IMR-90 (cell line): Measurements from ENCODE around the gene PIRT. TPM values are rescaled to one million over a fixed set of nuclear protein-coding genes. Genes with fewer than 3 reads are reported as not detected.

Source experiments
- ATAC-seq: fragments of 200-7000 bp; cut with Tn5 transposase; 2 replicates; pipeline ENCODE4 v1.9.1; 2020; ENCODE audit warnings: low read depth, mild to moderate bottlenecking, moderate library complexity
- BruUV-seq: library from RNA; stranded (reverse); fragments of 400-500 nt; replicated peaks from 2 replicates; lab custom pipeline; 2021; lab: Mats Ljungman, UMichigan
- CTCF ChIA-PET: fragments of 300-600 bp; formaldehyde crosslinking; extraction: SDS; loops from one replicate; lab custom pipeline; 2021; ENCODE audit warnings: antibody characterized with exemption; lab: Yijun Ruan, JAX
- POLR2A ChIA-PET: fragments of 300-600 bp; sonication (Branson Sonifier 250); formaldehyde crosslinking; loops from one replicate; lab custom pipeline; 2022; ENCODE audit warnings: antibody characterized with exemption; ENCODE audit not compliant: unreplicated experiment; lab: Charles Lee
- DNase-seq: peaks from one replicate; pipeline ENCODE4 v3.0.0; 2013
- H2AFZ ChIP-seq: replicated peaks from 2 replicates; pipeline ENCODE3; 2013; ENCODE audit warnings: low read length, mild to moderate bottlenecking; ENCODE audit not compliant: poor library complexity
- H2AK5ac ChIP-seq: 2 replicates; pipeline ENCODE4 v1.6.1; 2013; ENCODE audit warnings: low read depth, low read length, inconsistent platforms
- H2AK9ac ChIP-seq: replicated peaks from 2 replicates; pipeline ENCODE3; 2013; ENCODE audit warnings: mild to moderate bottlenecking, low read depth, low read length, moderate library complexity; ENCODE audit not compliant: poor library complexity
- H2BK120ac ChIP-seq: 2 replicates; pipeline ENCODE4 v1.6.1; 2013; ENCODE audit warnings: low read depth, low read length, inconsistent platforms
- H2BK15ac ChIP-seq: 3 replicates; pipeline ENCODE4 v1.6.1; 2013; ENCODE audit warnings: low read depth, low read length, inconsistent platforms
- H2BK20ac ChIP-seq: 2 replicates; pipeline ENCODE4 v1.6.1; 2013; ENCODE audit warnings: low read depth, mild to moderate bottlenecking, inconsistent platforms, low read length, moderate library complexity
- H2BK5ac ChIP-seq: 2 replicates; pipeline ENCODE4 v1.6.1; 2013; ENCODE audit warnings: mild to moderate bottlenecking, low read depth, low read length, inconsistent platforms; ENCODE audit not compliant: poor library complexity, severe bottlenecking
- H3K14ac ChIP-seq: replicated peaks from 2 replicates; pipeline ENCODE4 v1.6.1; 2013; ENCODE audit warnings: low read depth, low read length, inconsistent platforms
- H3K18ac ChIP-seq: 2 replicates; pipeline ENCODE4 v1.6.1; 2013; ENCODE audit warnings: low read depth, low read length, control low read depth
- H3K23ac ChIP-seq: 2 replicates; pipeline ENCODE4 v1.6.1; 2013; ENCODE audit warnings: low read depth, low read length, inconsistent platforms
- H3K27ac ChIP-seq: 2 replicates; pipeline ENCODE4 v1.5.1; 2013; ENCODE audit warnings: mild to moderate bottlenecking, control low read depth, low read length; ENCODE audit not compliant: insufficient read depth
- H3K27me3 ChIP-seq: 2 replicates; pipeline ENCODE4 v1.6.1; 2013; ENCODE audit warnings: low read length; ENCODE audit not compliant: control insufficient read depth, insufficient read depth
- H3K36me3 ChIP-seq: 2 replicates; pipeline ENCODE4 v1.6.1; 2013; ENCODE audit warnings: low read length, mixed read lengths; ENCODE audit not compliant: control insufficient read depth, insufficient read depth
- H3K4ac ChIP-seq: 2 replicates; pipeline ENCODE4 v1.6.1; 2013; ENCODE audit warnings: low read depth, low read length, inconsistent platforms
- H3K4me1 ChIP-seq: 2 replicates; pipeline ENCODE4 v1.6.1; 2013; ENCODE audit warnings: low read length, mixed read lengths; ENCODE audit not compliant: control insufficient read depth, insufficient read depth
- H3K4me2 ChIP-seq: 2 replicates; pipeline ENCODE4 v1.6.1; 2013; ENCODE audit warnings: low read depth, mild to moderate bottlenecking, control low read depth, low read length, moderate library complexity
- H3K4me3 ChIP-seq: 2 replicates; pipeline ENCODE4 v1.5.1; 2013; ENCODE audit warnings: low read depth, mild to moderate bottlenecking, control low read depth, low read length, moderate library complexity; ENCODE audit not compliant: insufficient read depth
- H3K56ac ChIP-seq: 2 replicates; pipeline ENCODE4 v1.6.1; 2013; ENCODE audit warnings: low read length, inconsistent platforms; ENCODE audit not compliant: insufficient read depth; ENCODE audit errors: extremely low read depth
- H3K79me1 ChIP-seq, 2 experiments: 2 replicates each; pipeline ENCODE4 v1.6.1; 2013; ENCODE audit warnings: low read length in 2 of 2, inconsistent platforms in 1 of 2, low read depth in 1 of 2
- H3K9ac ChIP-seq: 2 replicates; pipeline ENCODE4 v1.6.1; 2013; ENCODE audit warnings: low read depth, low read length, control low read depth
- H3K9me1 ChIP-seq: 2 replicates; pipeline ENCODE4 v1.6.1; 2013; ENCODE audit warnings: low read length, inconsistent platforms; ENCODE audit not compliant: insufficient read depth
- H3K9me3 ChIP-seq: 2 replicates; pipeline ENCODE4 v1.6.1; 2013; ENCODE audit warnings: low read length; ENCODE audit not compliant: control insufficient read depth, insufficient read depth
- H4K20me1 ChIP-seq: 2 replicates; pipeline ENCODE4 v1.6.1; 2013; ENCODE audit warnings: low read length, inconsistent platforms; ENCODE audit not compliant: insufficient read depth
- H4K5ac ChIP-seq: 2 replicates; pipeline ENCODE4 v1.6.1; 2013; ENCODE audit warnings: mild to moderate bottlenecking, low read depth, low read length, control low read depth
- H4K8ac ChIP-seq, 2 experiments: 2 replicates each; pipeline ENCODE4 v1.6.1; 2013; ENCODE audit warnings: low read depth in 2 of 2, low read length in 2 of 2, control low read depth in 1 of 2, inconsistent platforms in 1 of 2
- H4K91ac ChIP-seq: 2 replicates; pipeline ENCODE4 v1.6.1; 2013; ENCODE audit warnings: low read depth, low read length, inconsistent platforms; ENCODE audit not compliant: insufficient read depth
- BHLHE40 ChIP-seq: fragments of 150-350 bp; IDR thresholded peaks from 2 replicates; pipeline ENCODE4 v1.6.1; 2016; ENCODE audit warnings: mild to moderate bottlenecking, low read depth, low read length
- CEBPB ChIP-seq: IDR thresholded peaks from 2 replicates; pipeline ENCODE4 v1.6.1; 2012; ENCODE audit warnings: low read depth, low read length, improper control_type of control experiment
- CHD1 ChIP-seq: IDR thresholded peaks from 2 replicates; pipeline ENCODE4 v1.6.1; 2012; ENCODE audit warnings: low read depth, low read length, improper control_type of control experiment
- FOS ChIP-seq: fragments of 150-350 bp; IDR thresholded peaks from 2 replicates; pipeline ENCODE4 v1.6.1; 2016; ENCODE audit warnings: low read depth, low read length
- MAFK ChIP-seq: IDR thresholded peaks from 2 replicates; pipeline ENCODE4 v1.6.1; 2012; ENCODE audit warnings: low read depth, low read length, improper control_type of control experiment
- MAZ ChIP-seq: IDR thresholded peaks from 2 replicates; pipeline ENCODE4 v1.6.1; 2012; ENCODE audit warnings: low read depth, mild to moderate bottlenecking, low read length, improper control_type of control experiment, moderate library complexity, borderline replicate concordance
- MXI1 ChIP-seq: IDR thresholded peaks from 2 replicates; pipeline ENCODE4 v1.6.1; 2012; ENCODE audit warnings: low read depth, mild to moderate bottlenecking, low read length, moderate library complexity, borderline replicate concordance
- NFE2L2 ChIP-seq: fragments of 150-350 bp; IDR thresholded peaks from 2 replicates; pipeline ENCODE4 v1.6.1; 2016; ENCODE audit warnings: low read depth, mild to moderate bottlenecking, low read length
- POLR2A ChIP-seq: IDR thresholded peaks from 2 replicates; pipeline ENCODE4 v1.6.1; 2012; ENCODE audit warnings: mild to moderate bottlenecking, low read depth, low read length
- RAD21 ChIP-seq: IDR thresholded peaks from 2 replicates; pipeline ENCODE4 v1.6.1; 2012; ENCODE audit warnings: low read length, improper control_type of control experiment
- RCOR1 ChIP-seq: IDR thresholded peaks from 2 replicates; pipeline ENCODE4 v1.6.1; 2012; ENCODE audit warnings: mild to moderate bottlenecking, low read length, improper control_type of control experiment; ENCODE audit not compliant: insufficient replicate concordance
- RFX5 ChIP-seq: IDR thresholded peaks from 2 replicates; pipeline ENCODE4 v1.8.0; 2012; ENCODE audit warnings: low read depth, mild to moderate bottlenecking, low read length, moderate library complexity
- SMC3 ChIP-seq: fragments of 150-350 bp; IDR thresholded peaks from 2 replicates; pipeline ENCODE4 v1.6.1; 2016; ENCODE audit warnings: low read depth, mild to moderate bottlenecking, antibody characterized with exemption, low read length, moderate library complexity
- WGBS, 2 experiments: methylation state at CpG; one replicate each; pipeline versions ENCODE4 v1.1.5 to v1.1.7; 2013; ENCODE audit warnings: missing lambda C conversion rate in 2 of 2; ENCODE audit not compliant: insufficient read length in 1 of 2; ENCODE audit errors: extremely low coverage in 2 of 2; 5-methylcytosine and 5-hydroxymethylcytosine counted together
- dilution Hi-C: fragments of 300-500 bp; cut with HindIII; formaldehyde crosslinking; loops from one replicate; pipeline ENCODE4 v1.14.3; 2018; ENCODE audit warnings: low sequenced_read_pairs; ENCODE audit not compliant: unreplicated experiment
- in situ Hi-C: fragments of 300-500 bp; cut with MboI; formaldehyde crosslinking; loops from 3 replicates; pipeline ENCODE4 v1.14.3; 2019; ENCODE audit warnings: low sequenced_read_pairs, inconsistent platforms, mixed read lengths
- intact Hi-C: fragments of 100-400 bp; cut with micrococcal nuclease; formaldehyde crosslinking; loops from 2 replicates; pipeline ENCODE4 v1.10.0; 2022
- polyA plus RNA-seq, 3 experiments: library from polyadenylated mRNA; depleted of rRNA; stranded (reverse); fragments of >200 nt; gene quantifications; 2 replicates each; pipeline ENCODE4 v1.2.3, GENCODE V29; 2012; ENCODE audit warnings: low replicate concordance in 1 of 3
- total RNA-seq: library from RNA; depleted of rRNA; stranded (reverse); fragments of >200 nt; gene quantifications from 2 replicates; pipeline ENCODE4 v1.2.3, GENCODE V29; 2012
- TF ChIP-seq, protein P1 (sequence below): conservative IDR thresholded peaks from 2 replicates; pipeline ENCODE4 v1.5.1; 2012; ENCODE audit warnings: mild to moderate bottlenecking, low read depth, low read length, improper control_type of control experiment
- TF ChIP-seq, protein P2 (sequence below): fragments of 150-350 bp; IDR thresholded peaks from 2 replicates; pipeline ENCODE4 v1.6.1; 2016; ENCODE audit warnings: low read depth, mild to moderate bottlenecking, low read length, moderate library complexity, borderline replicate concordance
- TF ChIP-seq, protein P3 (sequence below): fragments of 150-350 bp; IDR thresholded peaks from 2 replicates; pipeline ENCODE4 v1.6.1; 2017; ENCODE audit warnings: mild to moderate bottlenecking, antibody characterized with exemption, low read length, low read depth

The PIRT gene
- total and polyA plus RNA-seq, 2 of the 4 experiments (the other 2 are of a cell fraction), result not detected

GRCh38 chr17:10789694-10790271, 48.1 kb downstream of the PIRT start:
- dilution Hi-C loops, result no loop called here

More at GRCh38 chr17:10789694-10790271, 48.1 kb downstream of the PIRT start:
- BruUV-seq, result no TSS peak
- no peak overlapping the region for H2AK5ac ChIP-seq
- H2BK15ac ChIP-seq, result no peak overlapping the region
- H3K18ac ChIP-seq, result no peak overlapping the region
- H3K4me1 ChIP-seq, result no peaks in the 10 kb centered on the region
- no peak overlapping the region for H2AK9ac ChIP-seq
- no peak overlapping the region for H2BK20ac ChIP-seq
- no peak overlapping the region for H4K5ac ChIP-seq
- ChIA-PET CTCF (no interaction called here), POLR2A (no interaction called here)
- no peak overlapping the region for H2BK120ac ChIP-seq
- H3K4me2 ChIP-seq, result no peak overlapping the region
- no peak overlapping the region for H3K4me3 ChIP-seq
- in situ Hi-C loops (no loop called here), intact Hi-C loops (no loop called here)
- no peak overlapping the region for H3K27ac ChIP-seq
- TF ChIP-seq RCOR1 (no peak), MAZ (no peak), SMC3 (no peak), CHD1 (no peak), MAFK (no peak), NFE2L2 (no peak), MXI1 (no peak), POLR2A (no peak), FOS (no peak), RFX5 (no peak), BHLHE40 (no peak), RAD21 (no peak), CEBPB (no peak)
- TF ChIP-seq, protein P1, sequence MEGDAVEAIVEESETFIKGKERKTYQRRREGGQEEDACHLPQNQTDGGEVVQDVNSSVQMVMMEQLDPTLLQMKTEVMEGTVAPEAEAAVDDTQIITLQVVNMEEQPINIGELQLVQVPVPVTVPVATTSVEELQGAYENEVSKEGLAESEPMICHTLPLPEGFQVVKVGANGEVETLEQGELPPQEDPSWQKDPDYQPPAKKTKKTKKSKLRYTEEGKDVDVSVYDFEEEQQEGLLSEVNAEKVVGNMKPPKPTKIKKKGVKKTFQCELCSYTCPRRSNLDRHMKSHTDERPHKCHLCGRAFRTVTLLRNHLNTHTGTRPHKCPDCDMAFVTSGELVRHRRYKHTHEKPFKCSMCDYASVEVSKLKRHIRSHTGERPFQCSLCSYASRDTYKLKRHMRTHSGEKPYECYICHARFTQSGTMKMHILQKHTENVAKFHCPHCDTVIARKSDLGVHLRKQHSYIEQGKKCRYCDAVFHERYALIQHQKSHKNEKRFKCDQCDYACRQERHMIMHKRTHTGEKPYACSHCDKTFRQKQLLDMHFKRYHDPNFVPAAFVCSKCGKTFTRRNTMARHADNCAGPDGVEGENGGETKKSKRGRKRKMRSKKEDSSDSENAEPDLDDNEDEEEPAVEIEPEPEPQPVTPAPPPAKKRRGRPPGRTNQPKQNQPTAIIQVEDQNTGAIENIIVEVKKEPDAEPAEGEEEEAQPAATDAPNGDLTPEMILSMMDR, result no peak
- TF ChIP-seq, protein P2, sequence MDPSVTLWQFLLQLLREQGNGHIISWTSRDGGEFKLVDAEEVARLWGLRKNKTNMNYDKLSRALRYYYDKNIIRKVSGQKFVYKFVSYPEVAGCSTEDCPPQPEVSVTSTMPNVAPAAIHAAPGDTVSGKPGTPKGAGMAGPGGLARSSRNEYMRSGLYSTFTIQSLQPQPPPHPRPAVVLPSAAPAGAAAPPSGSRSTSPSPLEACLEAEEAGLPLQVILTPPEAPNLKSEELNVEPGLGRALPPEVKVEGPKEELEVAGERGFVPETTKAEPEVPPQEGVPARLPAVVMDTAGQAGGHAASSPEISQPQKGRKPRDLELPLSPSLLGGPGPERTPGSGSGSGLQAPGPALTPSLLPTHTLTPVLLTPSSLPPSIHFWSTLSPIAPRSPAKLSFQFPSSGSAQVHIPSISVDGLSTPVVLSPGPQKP, result no peak
- TF ChIP-seq, protein P3, sequence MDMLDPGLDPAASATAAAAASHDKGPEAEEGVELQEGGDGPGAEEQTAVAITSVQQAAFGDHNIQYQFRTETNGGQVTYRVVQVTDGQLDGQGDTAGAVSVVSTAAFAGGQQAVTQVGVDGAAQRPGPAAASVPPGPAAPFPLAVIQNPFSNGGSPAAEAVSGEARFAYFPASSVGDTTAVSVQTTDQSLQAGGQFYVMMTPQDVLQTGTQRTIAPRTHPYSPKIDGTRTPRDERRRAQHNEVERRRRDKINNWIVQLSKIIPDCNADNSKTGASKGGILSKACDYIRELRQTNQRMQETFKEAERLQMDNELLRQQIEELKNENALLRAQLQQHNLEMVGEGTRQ, result no peak
- no peak for ATAC-seq
- WGBS, 2 experiments, result 38% methylated on average over 1 of the region's 4 CpGs; no CpG with 5 or more reads in 1 of the 2 experiments
- H4K20me1 ChIP-seq, result no peaks in the 10 kb centered on the region
- no peak for DNase-seq
- H3K9ac ChIP-seq, result no peak overlapping the region
- no peak overlapping the region for H3K56ac ChIP-seq
- H3K9me3 ChIP-seq, result no peaks in the 10 kb centered on the region
- H2AFZ ChIP-seq, result no peak overlapping the region
- no peak overlapping the region for H3K14ac ChIP-seq
- H3K27me3 ChIP-seq, result no peaks in the 10 kb centered on the region
- H3K79me1 ChIP-seq, result no peaks in the 10 kb centered on the region
- H2BK5ac ChIP-seq, result no peak overlapping the region
- H3K9me1 ChIP-seq, result no peaks in the 10 kb centered on the region
- H3K36me3 ChIP-seq, result no peaks in the 10 kb centered on the region
- H3K23ac ChIP-seq, result no peak overlapping the region
- no peak overlapping the region for H4K8ac ChIP-seq
- H4K91ac ChIP-seq, result no peak overlapping the region
- H3K4ac ChIP-seq, result no peak overlapping the region
